ENCODE measurements around the gene CAPZA1. TPM values are rescaled to one million over a fixed set of nuclear protein-coding genes. Genes with fewer than 3 reads are reported as not detected.

The CAPZA1 gene
- total RNA-seq, 1 donor from 2014 or later = 171 TPM

DNA sequence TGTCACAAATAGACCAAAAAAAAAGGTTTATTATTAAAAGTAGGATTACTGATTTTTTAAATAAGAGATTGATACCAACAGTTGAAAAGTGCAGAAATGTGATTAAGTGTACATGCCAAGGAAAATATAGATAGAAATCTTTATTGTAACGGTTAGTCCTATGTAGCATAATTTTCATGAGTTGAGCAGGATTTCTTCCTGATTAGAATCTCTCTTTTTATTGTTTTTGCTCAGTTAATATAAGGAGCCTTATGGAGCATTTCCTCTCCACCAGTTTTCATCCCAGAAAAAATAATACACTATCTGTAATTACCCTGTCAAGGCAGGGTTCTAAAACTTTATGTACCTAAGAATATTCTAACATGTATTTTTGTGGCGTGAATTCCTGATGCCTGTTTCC, 23.4 kb downstream of the CAPZA1 start:
- Histone ChIP-seq H3K4me2 (ENCODE audit: low read length) (no peak overlapping the region), H2AFZ (ENCODE audit: low read depth, low read length) (no peak overlapping the region), H4K20me1 (ENCODE audit: insufficient read depth, low read length) (peaks cover 60% of the 10 kb centered on the region), H3K4me1 (ENCODE audit: insufficient read depth, low read length) (no peaks in the 10 kb centered on the region), H3K9ac (ENCODE audit: low read length) (no peak overlapping the region), H3K36me3 (ENCODE audit: insufficient read depth, low read length) (peaks cover 7% of the 10 kb centered on the region), H3K27ac (ENCODE audit: low read depth, low read length) (no peak overlapping the region), H3K79me2 (ENCODE audit: insufficient read depth, low read length) (peaks cover 88% of the 10 kb centered on the region), H3K9me3 (ENCODE audit: insufficient read depth, low read depth, low read length) (no peaks in the 10 kb centered on the region), H3K27me3 (ENCODE audit: insufficient read depth, low read length) (no peaks in the 10 kb centered on the region), H3K4me3 (ENCODE audit: insufficient read depth, low read depth, low read length) (no peak overlapping the region)
- FAIRE-seq (no peak), DNase-seq (ENCODE audit: low read depth) (no peak)
- H3K27ac Mint-ChIP-seq (ENCODE audit: unreplicated experiment) = no peak overlapping the region
- no peaks in the 10 kb centered on the region for H3K9me3 Mint-ChIP-seq (ENCODE audit: unreplicated experiment)
- TF ChIP-seq, protein P1, sequence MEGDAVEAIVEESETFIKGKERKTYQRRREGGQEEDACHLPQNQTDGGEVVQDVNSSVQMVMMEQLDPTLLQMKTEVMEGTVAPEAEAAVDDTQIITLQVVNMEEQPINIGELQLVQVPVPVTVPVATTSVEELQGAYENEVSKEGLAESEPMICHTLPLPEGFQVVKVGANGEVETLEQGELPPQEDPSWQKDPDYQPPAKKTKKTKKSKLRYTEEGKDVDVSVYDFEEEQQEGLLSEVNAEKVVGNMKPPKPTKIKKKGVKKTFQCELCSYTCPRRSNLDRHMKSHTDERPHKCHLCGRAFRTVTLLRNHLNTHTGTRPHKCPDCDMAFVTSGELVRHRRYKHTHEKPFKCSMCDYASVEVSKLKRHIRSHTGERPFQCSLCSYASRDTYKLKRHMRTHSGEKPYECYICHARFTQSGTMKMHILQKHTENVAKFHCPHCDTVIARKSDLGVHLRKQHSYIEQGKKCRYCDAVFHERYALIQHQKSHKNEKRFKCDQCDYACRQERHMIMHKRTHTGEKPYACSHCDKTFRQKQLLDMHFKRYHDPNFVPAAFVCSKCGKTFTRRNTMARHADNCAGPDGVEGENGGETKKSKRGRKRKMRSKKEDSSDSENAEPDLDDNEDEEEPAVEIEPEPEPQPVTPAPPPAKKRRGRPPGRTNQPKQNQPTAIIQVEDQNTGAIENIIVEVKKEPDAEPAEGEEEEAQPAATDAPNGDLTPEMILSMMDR (IDR thresholded peaks at IDR 0.05; ENCODE audit: insufficient read depth, low read depth, low read length) = no peak
- TF ChIP-seq EZH2 (IDR thresholded peaks at IDR 0.05; ENCODE audit: insufficient read depth, low read length) = no peak
- no peak overlapping the region for H3K4me3 Mint-ChIP-seq (ENCODE audit: unreplicated experiment)
- H3K4me1 Mint-ChIP-seq (ENCODE audit: low read depth, unreplicated experiment) = peaks cover 5% of the 10 kb centered on the region
- H3K36me3 Mint-ChIP-seq (ENCODE audit: low read depth, unreplicated experiment) = peaks cover 12% of the 10 kb centered on the region
- H3K27me3 Mint-ChIP-seq (ENCODE audit: low read depth, unreplicated experiment) = no peaks in the 10 kb centered on the region

DNA sequence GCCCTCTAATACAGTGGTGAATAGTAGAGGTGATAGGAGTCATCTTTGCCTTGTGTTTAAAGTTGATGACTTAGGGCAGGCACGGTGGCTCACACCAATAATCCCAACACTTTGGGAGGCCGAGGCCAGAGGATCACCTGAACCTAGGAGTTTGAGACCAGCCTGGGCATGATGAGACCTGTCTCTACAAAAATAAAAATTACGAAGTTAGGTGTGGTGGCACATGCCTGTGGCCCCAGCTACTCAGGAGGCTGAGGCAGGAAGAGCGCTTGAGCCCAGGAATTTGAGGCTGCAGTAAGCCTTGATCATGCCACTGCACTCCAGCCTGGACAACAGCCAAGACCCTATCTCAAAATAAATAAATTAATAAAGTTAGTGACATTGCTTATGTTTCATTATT, 26.6 kb downstream of the CAPZA1 start:
- H3K36me3 Mint-ChIP-seq (ENCODE audit: low read depth, unreplicated experiment) = peaks cover 24% of the 10 kb centered on the region
- no peak for DNase-seq (ENCODE audit: low read depth)
- peaks cover 9% of the 10 kb centered on the region for H3K4me1 Mint-ChIP-seq (ENCODE audit: low read depth, unreplicated experiment)
- no peak overlapping the region for H3K4me2 ChIP-seq (ENCODE audit: low read length)
- no peaks in the 10 kb centered on the region for H3K27me3 ChIP-seq (ENCODE audit: insufficient read depth, low read length)
- H3K27ac Mint-ChIP-seq (ENCODE audit: unreplicated experiment) = no peak overlapping the region
- peaks cover 65% of the 10 kb centered on the region for H4K20me1 ChIP-seq (ENCODE audit: insufficient read depth, low read length)
- no peak overlapping the region for H2AFZ ChIP-seq (ENCODE audit: low read depth, low read length)
- no peak for TF ChIP-seq EZH2 (IDR thresholded peaks at IDR 0.05; ENCODE audit: insufficient read depth, low read length)
- TF ChIP-seq, protein P1 (IDR thresholded peaks at IDR 0.05; ENCODE audit: insufficient read depth, low read depth, low read length) = no peak
- no peaks in the 10 kb centered on the region for H3K4me1 ChIP-seq (ENCODE audit: insufficient read depth, low read length)
- peaks cover 91% of the 10 kb centered on the region for H3K79me2 ChIP-seq (ENCODE audit: insufficient read depth, low read length)
- no peak overlapping the region for H3K4me3 ChIP-seq (ENCODE audit: insufficient read depth, low read depth, low read length)
- H3K27me3 Mint-ChIP-seq (ENCODE audit: low read depth, unreplicated experiment) = no peaks in the 10 kb centered on the region
- FAIRE-seq = no peak
- H3K4me3 Mint-ChIP-seq (ENCODE audit: unreplicated experiment) = no peak overlapping the region
- no peak overlapping the region for H3K9ac ChIP-seq (ENCODE audit: low read length)
- H3K9me3 Mint-ChIP-seq (ENCODE audit: unreplicated experiment) = no peaks in the 10 kb centered on the region
- H3K27ac ChIP-seq (ENCODE audit: low read depth, low read length) = no peak overlapping the region
- H3K9me3 ChIP-seq (ENCODE audit: insufficient read depth, low read depth, low read length) = no peaks in the 10 kb centered on the region
- peaks cover 30% of the 10 kb centered on the region for H3K36me3 ChIP-seq (ENCODE audit: insufficient read depth, low read length)

DNA sequence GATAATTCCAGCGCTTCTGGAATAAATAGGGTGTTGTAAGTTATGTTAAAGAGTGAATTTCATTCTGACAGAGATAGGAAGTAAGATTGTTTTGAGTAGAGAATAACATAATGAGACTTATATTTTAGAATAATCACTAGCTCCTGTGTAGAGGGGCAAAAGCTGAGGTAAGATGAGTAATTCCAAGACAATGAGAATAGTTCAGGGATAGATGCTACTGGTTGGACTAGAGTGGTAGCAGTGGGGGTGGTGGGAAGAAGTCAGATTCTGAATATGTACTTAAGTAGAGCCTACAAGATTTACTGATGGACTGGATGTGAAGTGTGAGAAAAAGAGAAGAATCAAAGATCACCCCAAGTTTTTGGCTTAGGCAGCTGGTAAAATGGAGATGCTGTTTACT, 31.6 kb downstream of the CAPZA1 start:
- Histone ChIP-seq H4K20me1 (ENCODE audit: insufficient read depth, low read length) (peaks cover 34% of the 10 kb centered on the region), H3K27ac (ENCODE audit: low read depth, low read length) (no peak overlapping the region), H3K4me2 (ENCODE audit: low read length) (no peak overlapping the region), H3K27me3 (ENCODE audit: insufficient read depth, low read length) (no peaks in the 10 kb centered on the region), H3K36me3 (ENCODE audit: insufficient read depth, low read length) (peaks cover 53% of the 10 kb centered on the region), H2AFZ (ENCODE audit: low read depth, low read length) (no peak overlapping the region), H3K9ac (ENCODE audit: low read length) (no peak overlapping the region), H3K9me3 (ENCODE audit: insufficient read depth, low read depth, low read length) (no peaks in the 10 kb centered on the region), H3K4me3 (ENCODE audit: insufficient read depth, low read depth, low read length) (no peak overlapping the region), H3K4me1 (ENCODE audit: insufficient read depth, low read length) (no peaks in the 10 kb centered on the region), H3K79me2 (ENCODE audit: insufficient read depth, low read length) (peaks cover 74% of the 10 kb centered on the region)
- DNase-seq (ENCODE audit: low read depth) (no peak), FAIRE-seq (no peak)
- H3K4me3 Mint-ChIP-seq (ENCODE audit: unreplicated experiment) = no peak overlapping the region
- H3K4me1 Mint-ChIP-seq (ENCODE audit: low read depth, unreplicated experiment) = peaks cover 6% of the 10 kb centered on the region
- H3K9me3 Mint-ChIP-seq (ENCODE audit: unreplicated experiment) = no peaks in the 10 kb centered on the region
- peak overlapping the region; percentile 5 for H3K27ac Mint-ChIP-seq (ENCODE audit: unreplicated experiment)
- no peaks in the 10 kb centered on the region for H3K27me3 Mint-ChIP-seq (ENCODE audit: low read depth, unreplicated experiment)
- H3K36me3 Mint-ChIP-seq (ENCODE audit: low read depth, unreplicated experiment) = peaks cover 20% of the 10 kb centered on the region
- TF ChIP-seq, protein P1 (IDR thresholded peaks at IDR 0.05; ENCODE audit: insufficient read depth, low read depth, low read length) = no peak
- TF ChIP-seq EZH2 (IDR thresholded peaks at IDR 0.05; ENCODE audit: insufficient read depth, low read length) = no peak
